ENCODE measurements around the gene MARS1. TPM values are rescaled to one million over a fixed set of nuclear protein-coding genes. Genes with fewer than 3 reads are reported as not detected.

The MARS1 gene
- total RNA-seq, 6 experiments from 2014 or later, result 53.4 to 66.6 (median 60.4) TPM

DNA sequence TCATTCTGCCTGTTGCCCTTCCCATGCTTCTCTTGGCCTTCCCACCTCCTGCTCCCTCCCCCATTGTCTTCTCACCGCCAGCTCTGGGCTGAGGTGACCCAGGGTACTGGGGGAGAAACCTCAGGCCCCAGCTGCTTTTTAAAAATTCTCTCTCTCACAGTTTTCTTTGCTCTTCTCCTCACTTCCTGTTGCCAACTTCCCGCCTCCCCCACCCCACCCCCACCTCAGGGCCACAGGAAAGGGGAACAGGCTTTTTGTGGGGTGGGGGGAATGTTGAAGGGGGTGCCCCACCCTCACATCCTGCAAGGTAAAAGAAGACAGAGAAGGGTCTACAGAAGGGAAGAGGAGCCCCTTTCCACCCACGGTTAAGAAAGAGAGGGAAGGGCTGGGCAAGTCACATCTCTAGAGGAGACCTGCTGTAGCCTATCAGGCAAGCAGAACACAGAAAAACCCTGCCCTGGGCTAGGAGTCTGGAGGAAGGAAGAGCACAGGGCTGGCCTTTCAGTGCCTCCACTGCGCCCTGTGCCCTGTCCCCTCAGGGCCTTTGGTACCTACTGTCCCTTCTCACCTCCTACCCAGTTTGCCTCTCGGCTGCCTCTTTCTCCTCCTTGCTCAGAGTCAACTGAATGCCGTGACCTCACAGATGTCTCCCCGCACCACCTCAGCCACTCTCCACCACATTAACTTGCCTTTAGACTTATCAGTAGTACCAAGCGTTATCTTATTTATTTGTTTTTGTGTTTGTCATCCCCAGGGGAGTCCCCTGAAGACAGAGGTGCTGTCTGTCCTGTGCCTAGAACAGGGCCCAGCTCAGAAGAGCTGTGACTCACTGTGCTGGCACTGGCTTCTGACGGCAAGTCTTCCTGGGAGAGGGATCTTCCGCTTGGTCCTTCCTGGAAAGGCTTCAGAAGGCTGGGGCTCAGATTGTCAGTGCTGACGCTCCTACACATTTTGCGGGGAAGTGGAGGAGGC, 9.9 kb upstream of the MARS1 start:
- TF ChIP-seq CTCF (IDR thresholded peaks at IDR 0.05) (no peak), POLR2A (IDR thresholded peaks at IDR 0.05) (no peak)
- peaks cover 0 to 13% (median 5%) of the 10 kb centered on the region in 4 donors for H3K4me1 ChIP-seq
- H3K27ac ChIP-seq, result peak overlapping the region; percentile 50 to 73 (median 66)
- H3K9me3 ChIP-seq, result no peaks in the 10 kb centered on the region
- H3K4me3 ChIP-seq, result peak overlapping the region; percentile 25 to 42 (median 29)
- H3K36me3 ChIP-seq, result no peaks in the 10 kb centered on the region
- ATAC-seq, result peak; percentile 19 to 53 (median 34)
- no peak for DNase-seq
- peaks cover 0 to 14% of the 10 kb centered on the region in 2 donors for H3K27me3 ChIP-seq
- WGBS (ENCODE audit: insufficient coverage, low coverage, low lambda C conversion rate, missing lambda C conversion rate), result 59% methylated on average over 10 of the region's 12 CpGs
- intact Hi-C loops (cut with DNase I), result no loop called here

DNA sequence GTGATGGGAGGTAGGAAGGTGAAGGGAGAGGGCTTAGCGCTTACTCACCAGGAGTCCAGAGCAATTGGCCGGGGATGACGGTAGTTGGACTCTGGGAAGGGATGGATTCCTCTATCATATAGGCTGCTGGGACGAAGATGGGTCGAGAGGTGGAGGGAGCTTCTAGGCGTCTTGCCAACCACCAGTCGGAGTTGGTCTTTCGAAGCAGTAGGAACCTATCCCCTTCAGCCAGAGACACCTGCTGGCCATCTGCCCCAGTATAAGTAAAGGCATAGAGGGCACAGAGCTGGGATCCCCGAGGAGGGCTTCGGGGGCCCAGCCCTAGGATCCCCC, 8.9 kb upstream of the MARS1 start:
- TF ChIP-seq CTCF (IDR thresholded peaks at IDR 0.05), result no peak
- TF ChIP-seq POLR2A (IDR thresholded peaks at IDR 0.05), result no peak
- peaks cover 0 to 14% of the 10 kb centered on the region in 2 donors for H3K27me3 ChIP-seq
- no peak overlapping the region for H3K4me3 ChIP-seq
- H3K36me3 ChIP-seq, result no peaks in the 10 kb centered on the region
- WGBS (ENCODE audit: insufficient coverage, low coverage, low lambda C conversion rate, missing lambda C conversion rate), result 20% methylated on average over 1 of the region's 10 CpGs
- ATAC-seq, result no peak
- H3K4me1 ChIP-seq, result peaks cover 0 to 13% (median 5%) of the 10 kb centered on the region in 4 donors
- no peak for DNase-seq
- H3K27ac ChIP-seq, result peak overlapping the region; percentile 50 to 73 (median 66)
- H3K9me3 ChIP-seq, result no peaks in the 10 kb centered on the region
- intact Hi-C loops (cut with DNase I), result no loop called here

GRCh38 chr12:57479376-57480115, 8.3 kb upstream of the MARS1 start, which contains the start of gene ARHGAP9:
ARHGAP9 (minus strand) TSS chr12:57479866; CDS start chr12:57479406, 460 bp downstream.
- Histone ChIP-seq H3K27me3 (peaks cover 0 to 14% of the 10 kb centered on the region in 2 donors), H3K4me3 (no peak within 1 kb of the TSS), H3K27ac (peak within 1 kb of the TSS; percentile 50 to 73 (median 66)), H3K4me1 (peaks cover 0 to 13% (median 5%) of the 10 kb centered on the region in 4 donors), H3K36me3 (no peaks in the 10 kb centered on the region), H3K9me3 (no peaks in the 10 kb centered on the region)
- ATAC-seq, result peak; percentile 4 to 19 (median 7)
- WGBS (ENCODE audit: insufficient coverage, low coverage, low lambda C conversion rate, missing lambda C conversion rate), result 50% methylated on average over 6 of the region's 6 CpGs
- DNase-seq, result no peak
- intact Hi-C loops (cut with DNase I), result no loop called here
- TF ChIP-seq CTCF (IDR thresholded peaks at IDR 0.05) (no peak), POLR2A (IDR thresholded peaks at IDR 0.05) (no peak)

GRCh38 chr12:57481671-57482070, 6.2 kb upstream of the MARS1 start:
- 78% methylated on average over 1 of the region's 1 CpG for WGBS (ENCODE audit: insufficient coverage, low coverage, low lambda C conversion rate, missing lambda C conversion rate)
- Histone ChIP-seq H3K4me1 (no peaks in the 10 kb centered on the region), H3K27me3 (no peaks in the 10 kb centered on the region), H3K9me3 (no peaks in the 10 kb centered on the region), H3K4me3 (no peak overlapping the region), H3K27ac (no peak overlapping the region), H3K36me3 (no peaks in the 10 kb centered on the region)
- ATAC-seq (no peak), DNase-seq (no peak)
- TF ChIP-seq POLR2A (IDR thresholded peaks at IDR 0.05) (no peak), CTCF (IDR thresholded peaks at IDR 0.05) (no peak)
- intact Hi-C loops (cut with DNase I), result no loop called here
